Panc1 (cell line): ENCODE results near the gene NRCAM. TPM values are rescaled to one million over a fixed set of nuclear protein-coding genes. Genes with fewer than 3 reads are reported as not detected.

Source experiments
- ATAC-seq: fragments of 200-7000 bp; cut with Tn5 transposase; 2 replicates; pipeline ENCODE4 v1.9.1; 2020; ENCODE audit warnings: mild to moderate bottlenecking, moderate library complexity
- BruUV-seq: library from RNA; stranded (reverse); fragments of 400-500 nt; replicated peaks from 2 replicates; lab custom pipeline; 2021; lab: Mats Ljungman, UMichigan
- CTCF ChIA-PET: fragments of 300-600 bp; sonication (Branson Sonifier 250); formaldehyde crosslinking; loops from one replicate; lab custom pipeline; 2022; ENCODE audit warnings: antibody characterized with exemption; lab: Charles Lee
- POLR2A ChIA-PET: fragments of 300-600 bp; sonication (Branson Sonifier 250); formaldehyde crosslinking; loops from one replicate; lab custom pipeline; 2022; ENCODE audit warnings: antibody characterized with exemption; lab: Charles Lee
- DNase-seq: peaks from one replicate; pipeline ENCODE4 v3.0.0-alpha.2; 2010; ENCODE audit warnings: low read depth, low spot score
- H3K27ac ChIP-seq: 2 replicates; pipeline ENCODE4 v1.5.1; 2011; ENCODE audit warnings: mild to moderate bottlenecking, low read length, inconsistent platforms
- H3K27me3 ChIP-seq: fragments of 200-500 bp; sonication (Bioruptor generic); 2 replicates; pipeline ENCODE4 v1.6.0; 2014; ENCODE audit warnings: low read length, inconsistent platforms; ENCODE audit not compliant: control insufficient read depth, insufficient read depth
- H3K36me3 ChIP-seq: fragments of 200-500 bp; sonication (Bioruptor generic); 2 replicates; pipeline ENCODE4 v1.5.1; 2014; ENCODE audit warnings: inconsistent platforms, mild to moderate bottlenecking, low read length, moderate library complexity; ENCODE audit not compliant: control insufficient read depth, insufficient read depth
- H3K4me1 ChIP-seq: 2 replicates; pipeline ENCODE4 v1.5.1; 2011; ENCODE audit warnings: inconsistent platforms, mild to moderate bottlenecking, low read length, moderate library complexity; ENCODE audit not compliant: control insufficient read depth, insufficient read depth
- H3K4me3 ChIP-seq, 2 experiments: 2 replicates each; pipeline ENCODE4 v1.5.1; 2011 to 2012; ENCODE audit warnings: low read depth in 2 of 2, low read length in 2 of 2, mild to moderate bottlenecking in 2 of 2, inconsistent platforms in 1 of 2, moderate library complexity in 1 of 2
- H3K9me3 ChIP-seq: fragments of 200-500 bp; sonication (Bioruptor generic); 2 replicates; pipeline ENCODE4 v1.5.1; 2014; ENCODE audit warnings: low read depth, mild to moderate bottlenecking, inconsistent platforms, low read length, moderate library complexity; ENCODE audit not compliant: control insufficient read depth, insufficient read depth
- POLR2AphosphoS5 ChIP-seq: IDR thresholded peaks from 2 replicates; pipeline ENCODE4 v1.6.1; 2012; ENCODE audit warnings: mild to moderate bottlenecking, low read depth, low read length, moderate library complexity
- SIN3A ChIP-seq: IDR thresholded peaks from 2 replicates; pipeline ENCODE4 v1.6.1; 2012; ENCODE audit warnings: low read depth, mild to moderate bottlenecking, low read length, moderate library complexity, borderline replicate concordance; ENCODE audit not compliant: insufficient read depth
- TCF7L2 ChIP-seq: IDR thresholded peaks from 2 replicates; pipeline ENCODE4 v1.6.1; 2011; ENCODE audit warnings: mild to moderate bottlenecking, low read depth, low read length, inconsistent platforms
- in situ Hi-C: cut with HindIII; loops from 2 replicates; pipeline ENCODE4 v1.10.0; 2016; ENCODE audit warnings: low sequenced_read_pairs, low pct_unique_long_range_greater_than_20kb
- intact Hi-C: fragments of 100-400 bp; cut with micrococcal nuclease; formaldehyde crosslinking; loops from one replicate; pipeline ENCODE4 v1.10.0; 2022; ENCODE audit not compliant: unreplicated experiment
- total RNA-seq: library from RNA; stranded (reverse); gene quantifications from one replicate; pipeline ENCODE4 v1.2.1, GENCODE V29; 2021; ENCODE audit not compliant: unreplicated experiment
- TF ChIP-seq, protein P1 (sequence below): fragments of 450-650 bp; IDR thresholded peaks from 2 replicates; pipeline ENCODE4 v1.5.1; 2017; ENCODE audit warnings: mild to moderate bottlenecking
- TF ChIP-seq, protein P2 (sequence below), 2 experiments: IDR thresholded peaks; 2 replicates each; pipeline ENCODE4 v1.6.1; 2011 to 2012; ENCODE audit warnings: low read depth in 2 of 2, control low read depth in 1 of 2, low read length in 1 of 2, mild to moderate bottlenecking in 1 of 2, moderate library complexity in 1 of 2; ENCODE audit not compliant: insufficient read depth in 1 of 2

Gene NRCAM
- total RNA-seq, 1 experiment from 2014 or later = 0.21 TPM

DNA sequence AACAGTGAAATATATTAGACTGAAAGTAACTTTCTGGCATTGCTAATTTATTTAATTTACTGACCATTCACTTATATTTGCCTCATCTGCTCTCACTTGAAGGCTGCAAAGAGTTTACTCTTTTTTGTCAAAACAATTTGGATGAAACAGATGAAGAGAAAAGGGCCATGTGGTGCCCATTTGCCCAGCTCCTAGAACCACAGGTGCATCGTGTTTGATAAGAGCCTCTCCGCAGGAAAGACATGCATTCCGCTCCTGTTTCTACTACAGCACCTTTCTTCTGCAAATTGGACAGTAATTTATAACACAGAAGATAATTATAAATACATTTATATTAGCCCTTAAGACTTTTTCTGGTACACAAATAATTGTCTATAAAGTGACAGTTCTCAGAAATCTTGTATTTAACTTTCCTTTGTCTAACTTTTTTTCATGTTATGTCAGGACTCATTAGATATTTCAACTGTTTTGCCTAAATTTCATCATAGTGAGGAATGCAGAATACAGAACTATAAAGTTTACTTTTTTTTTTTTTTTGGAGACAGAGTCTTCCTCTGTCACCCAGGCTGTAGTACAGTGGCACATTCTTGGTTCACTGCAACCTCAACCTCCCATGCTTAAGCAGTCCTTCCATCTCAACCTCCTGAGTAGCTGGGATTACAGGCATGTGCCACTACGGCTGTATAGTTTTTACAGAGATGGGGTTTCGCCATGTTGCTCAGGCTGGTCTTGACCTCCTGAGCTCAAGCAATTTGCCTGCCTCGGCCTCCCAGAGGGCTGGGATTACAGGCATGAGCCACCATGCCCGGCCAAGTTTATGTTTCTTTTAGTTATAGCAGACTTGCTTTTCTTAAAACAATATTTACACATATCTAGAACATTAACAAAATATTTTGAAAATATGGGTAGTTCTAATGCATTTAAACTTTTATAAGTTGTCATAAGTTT lies 326.9 kb downstream of the NRCAM start:
- TF ChIP-seq, protein P1, sequence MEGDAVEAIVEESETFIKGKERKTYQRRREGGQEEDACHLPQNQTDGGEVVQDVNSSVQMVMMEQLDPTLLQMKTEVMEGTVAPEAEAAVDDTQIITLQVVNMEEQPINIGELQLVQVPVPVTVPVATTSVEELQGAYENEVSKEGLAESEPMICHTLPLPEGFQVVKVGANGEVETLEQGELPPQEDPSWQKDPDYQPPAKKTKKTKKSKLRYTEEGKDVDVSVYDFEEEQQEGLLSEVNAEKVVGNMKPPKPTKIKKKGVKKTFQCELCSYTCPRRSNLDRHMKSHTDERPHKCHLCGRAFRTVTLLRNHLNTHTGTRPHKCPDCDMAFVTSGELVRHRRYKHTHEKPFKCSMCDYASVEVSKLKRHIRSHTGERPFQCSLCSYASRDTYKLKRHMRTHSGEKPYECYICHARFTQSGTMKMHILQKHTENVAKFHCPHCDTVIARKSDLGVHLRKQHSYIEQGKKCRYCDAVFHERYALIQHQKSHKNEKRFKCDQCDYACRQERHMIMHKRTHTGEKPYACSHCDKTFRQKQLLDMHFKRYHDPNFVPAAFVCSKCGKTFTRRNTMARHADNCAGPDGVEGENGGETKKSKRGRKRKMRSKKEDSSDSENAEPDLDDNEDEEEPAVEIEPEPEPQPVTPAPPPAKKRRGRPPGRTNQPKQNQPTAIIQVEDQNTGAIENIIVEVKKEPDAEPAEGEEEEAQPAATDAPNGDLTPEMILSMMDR = no peak
- no peak for TF ChIP-seq TCF7L2
- ATAC-seq (no peak), DNase-seq (no peak)
- no peaks in the 10 kb centered on the region for H3K36me3 ChIP-seq
- ChIA-PET POLR2A (no interaction called here), CTCF (interaction anchor here (0.6 kb wide), 1 partner anchor 17 kb away, joined by 6 read pairs; no protein-coding TSS in a partner anchor)
- BruUV-seq = no TSS peak
- intact Hi-C loops (no loop called here), in situ Hi-C loops (no loop called here)
- no peaks in the 10 kb centered on the region; the same call in 1 of the 2 replicates for H3K4me1 ChIP-seq
- no peak overlapping the region for H3K4me3 ChIP-seq
- no peak overlapping the region for H3K27ac ChIP-seq
- H3K9me3 ChIP-seq = no peaks in the 10 kb centered on the region
- no peaks in the 10 kb centered on the region for H3K27me3 ChIP-seq

DNA sequence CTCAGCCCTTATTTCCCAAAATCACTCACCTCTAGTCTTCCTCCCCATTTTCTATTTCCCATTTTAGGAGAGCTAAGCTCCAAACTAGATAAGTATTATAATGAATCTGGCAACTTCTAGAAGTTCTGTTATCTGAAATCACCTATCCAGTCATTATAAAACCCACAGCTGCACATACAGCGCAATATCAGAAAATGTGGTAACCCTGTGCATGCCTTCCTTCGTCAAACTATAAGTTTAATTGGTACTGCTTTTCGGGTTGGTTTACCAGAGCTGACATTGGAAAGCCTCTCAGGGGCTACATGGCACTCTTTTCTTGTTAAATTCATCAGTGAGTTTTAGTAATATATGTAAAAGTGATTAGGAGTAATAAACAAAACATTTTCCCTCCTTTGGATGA lies 327.7 kb downstream of the NRCAM start:
- H3K4me1 ChIP-seq = no peaks in the 10 kb centered on the region; the same call in 1 of the 2 replicates
- no peaks in the 10 kb centered on the region for H3K36me3 ChIP-seq
- POLR2A ChIA-PET = no interaction called here
- no peaks in the 10 kb centered on the region for H3K9me3 ChIP-seq
- in situ Hi-C loops (no loop called here), intact Hi-C loops (no loop called here)
- CTCF ChIA-PET = no interaction called here
- TF ChIP-seq SIN3A (no peak), TCF7L2 (no peak), POLR2AphosphoS5 (no peak)
- TF ChIP-seq, protein P2, sequence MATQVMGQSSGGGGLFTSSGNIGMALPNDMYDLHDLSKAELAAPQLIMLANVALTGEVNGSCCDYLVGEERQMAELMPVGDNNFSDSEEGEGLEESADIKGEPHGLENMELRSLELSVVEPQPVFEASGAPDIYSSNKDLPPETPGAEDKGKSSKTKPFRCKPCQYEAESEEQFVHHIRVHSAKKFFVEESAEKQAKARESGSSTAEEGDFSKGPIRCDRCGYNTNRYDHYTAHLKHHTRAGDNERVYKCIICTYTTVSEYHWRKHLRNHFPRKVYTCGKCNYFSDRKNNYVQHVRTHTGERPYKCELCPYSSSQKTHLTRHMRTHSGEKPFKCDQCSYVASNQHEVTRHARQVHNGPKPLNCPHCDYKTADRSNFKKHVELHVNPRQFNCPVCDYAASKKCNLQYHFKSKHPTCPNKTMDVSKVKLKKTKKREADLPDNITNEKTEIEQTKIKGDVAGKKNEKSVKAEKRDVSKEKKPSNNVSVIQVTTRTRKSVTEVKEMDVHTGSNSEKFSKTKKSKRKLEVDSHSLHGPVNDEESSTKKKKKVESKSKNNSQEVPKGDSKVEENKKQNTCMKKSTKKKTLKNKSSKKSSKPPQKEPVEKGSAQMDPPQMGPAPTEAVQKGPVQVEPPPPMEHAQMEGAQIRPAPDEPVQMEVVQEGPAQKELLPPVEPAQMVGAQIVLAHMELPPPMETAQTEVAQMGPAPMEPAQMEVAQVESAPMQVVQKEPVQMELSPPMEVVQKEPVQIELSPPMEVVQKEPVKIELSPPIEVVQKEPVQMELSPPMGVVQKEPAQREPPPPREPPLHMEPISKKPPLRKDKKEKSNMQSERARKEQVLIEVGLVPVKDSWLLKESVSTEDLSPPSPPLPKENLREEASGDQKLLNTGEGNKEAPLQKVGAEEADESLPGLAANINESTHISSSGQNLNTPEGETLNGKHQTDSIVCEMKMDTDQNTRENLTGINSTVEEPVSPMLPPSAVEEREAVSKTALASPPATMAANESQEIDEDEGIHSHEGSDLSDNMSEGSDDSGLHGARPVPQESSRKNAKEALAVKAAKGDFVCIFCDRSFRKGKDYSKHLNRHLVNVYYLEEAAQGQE (IDR thresholded peaks at IDR 0.05; ENCODE audit: insufficient read depth in 1 of 2, low read depth in 2 of 2, low read length in 1 of 2) = no peak
- TF ChIP-seq, protein P1 = no peak
- no peaks in the 10 kb centered on the region for H3K27me3 ChIP-seq
- no peak overlapping the region for H3K4me3 ChIP-seq
- DNase-seq (no peak), ATAC-seq (no peak)
- no TSS peak for BruUV-seq
- H3K27ac ChIP-seq = no peak overlapping the region
